GM21381 (cell line): ENCODE data around the gene DRD1.
"Not testable (repeated sequence)": the region's sequence is repeated elsewhere in the genome, so short reads cannot be mapped to it uniquely, and the experiment has no call there.

Experiments
- ATAC-seq: cut with Tn5 transposase; IDR thresholded peaks from one replicate; pipeline ENCODE4 v1.9.1; 2021; ENCODE audit warnings: mild to moderate bottlenecking, moderate library complexity; ENCODE audit not compliant: unreplicated experiment

Gene DRD1

DNA sequence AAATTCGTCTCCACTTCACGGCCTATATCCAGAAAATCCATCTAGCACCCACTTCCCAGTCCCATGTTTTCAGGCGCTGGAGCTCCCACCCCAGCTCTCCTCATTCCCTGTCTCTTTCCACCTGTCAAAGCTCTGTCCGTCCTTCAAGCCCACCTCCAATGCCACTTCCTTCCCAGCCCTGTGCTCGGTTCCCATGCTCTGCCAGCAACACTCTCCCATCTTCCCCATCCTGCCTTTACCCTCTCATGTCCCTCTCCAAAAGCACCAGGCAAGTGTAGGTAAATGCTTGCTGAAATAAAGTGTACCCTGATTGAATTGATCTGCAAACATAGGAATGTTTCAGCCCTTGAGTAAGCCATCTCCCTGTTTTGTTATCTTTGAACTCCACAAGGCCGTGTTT lies 9.2 kb downstream of the DRD1 start:
- no peak for ATAC-seq

DNA sequence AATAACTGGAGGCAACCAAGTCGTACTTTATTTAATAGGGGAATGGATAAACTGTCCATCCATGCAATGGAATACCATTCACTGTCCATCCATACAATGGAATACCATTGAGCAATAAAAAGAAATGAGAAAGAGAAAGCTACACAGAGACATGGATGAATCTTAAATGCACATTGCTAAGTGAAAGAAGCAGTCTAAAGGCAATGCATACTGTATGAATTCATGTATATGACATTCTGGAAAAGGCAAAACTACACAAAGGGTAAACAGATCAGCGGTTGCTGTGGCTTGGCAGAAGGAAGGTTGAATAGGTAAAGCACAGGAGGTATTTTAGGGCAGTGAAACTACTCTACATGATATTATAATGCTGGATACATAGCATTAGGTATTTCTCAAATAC lies 16.2 kb downstream of the DRD1 start:
- ATAC-seq: no peak

DNA sequence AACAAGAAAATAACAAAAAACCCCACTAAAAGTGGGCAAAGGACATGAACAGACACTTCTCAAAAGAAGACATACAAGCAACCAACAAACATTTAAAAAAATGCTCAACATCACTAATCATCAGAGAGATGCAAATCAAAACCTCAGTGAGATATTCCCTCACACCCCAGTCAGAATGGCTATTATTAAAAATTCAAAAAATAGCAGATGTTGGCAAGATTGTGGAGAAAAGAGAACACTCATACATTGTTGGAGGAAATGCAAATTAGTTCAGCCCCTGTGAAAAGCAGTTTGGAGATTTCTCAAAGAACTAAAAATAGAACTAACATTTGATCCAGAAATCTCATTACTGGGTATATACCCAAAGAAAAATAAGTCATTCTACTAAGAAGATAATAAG lies 19.4 kb downstream of the DRD1 start:
- ATAC-seq: not testable (repeated sequence)

DNA sequence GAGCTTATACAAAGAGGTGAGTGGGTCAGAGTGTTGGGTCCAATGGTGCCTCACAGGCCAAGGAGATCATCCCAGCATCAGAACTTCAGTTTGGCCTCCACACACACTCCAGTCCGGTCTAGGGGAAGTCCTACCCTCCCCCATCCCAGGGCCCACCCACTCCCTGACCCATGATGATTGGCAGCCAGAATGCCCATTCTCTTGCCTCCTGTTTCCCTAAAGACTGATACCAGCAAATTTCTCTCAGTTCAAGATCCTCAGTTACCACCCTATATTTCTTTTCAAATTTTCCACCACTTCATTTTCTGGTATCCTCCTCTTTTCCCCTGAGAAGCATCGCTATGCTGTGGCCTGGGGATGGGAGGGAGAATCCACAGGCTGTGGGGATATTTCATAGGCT lies 21.9 kb downstream of the DRD1 start:
- ATAC-seq: no peak

DNA sequence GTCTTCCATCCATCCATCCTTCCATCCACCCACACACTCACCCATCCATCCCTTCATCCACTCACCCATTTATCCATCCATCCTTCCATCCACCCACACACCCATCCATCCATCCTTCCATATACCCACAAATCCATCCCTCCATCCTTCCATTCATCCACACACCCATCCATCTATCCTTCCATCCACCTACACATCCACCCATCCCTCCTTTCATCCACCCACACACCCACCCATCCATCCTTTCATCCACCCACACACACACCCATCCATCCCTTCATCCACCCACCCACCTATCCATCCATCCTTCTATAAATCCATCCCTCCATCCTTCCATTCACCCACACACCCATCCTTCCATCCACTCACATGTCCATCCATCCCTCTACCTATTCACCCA lies 23.6 kb downstream of the DRD1 start:
- ATAC-seq: no peak

DNA sequence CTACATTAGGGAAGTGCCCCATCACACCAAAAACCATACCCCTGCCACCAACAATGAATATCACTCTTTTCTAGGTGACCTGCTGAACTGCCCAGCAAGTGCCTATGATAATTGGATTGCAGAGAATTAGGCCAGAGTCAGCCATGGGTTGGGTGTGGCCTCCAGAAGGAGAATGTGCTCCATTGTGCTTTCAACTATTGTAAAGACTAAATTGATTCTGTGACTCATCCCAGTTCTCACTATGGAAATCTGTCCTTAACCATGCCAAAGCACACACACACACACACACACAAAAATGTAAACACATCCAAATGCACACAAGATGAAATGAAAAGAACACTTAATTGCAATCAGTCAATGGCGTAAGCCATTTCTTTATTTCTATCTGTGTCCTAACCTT lies 25.7 kb downstream of the DRD1 start:
- no peak for ATAC-seq

DNA sequence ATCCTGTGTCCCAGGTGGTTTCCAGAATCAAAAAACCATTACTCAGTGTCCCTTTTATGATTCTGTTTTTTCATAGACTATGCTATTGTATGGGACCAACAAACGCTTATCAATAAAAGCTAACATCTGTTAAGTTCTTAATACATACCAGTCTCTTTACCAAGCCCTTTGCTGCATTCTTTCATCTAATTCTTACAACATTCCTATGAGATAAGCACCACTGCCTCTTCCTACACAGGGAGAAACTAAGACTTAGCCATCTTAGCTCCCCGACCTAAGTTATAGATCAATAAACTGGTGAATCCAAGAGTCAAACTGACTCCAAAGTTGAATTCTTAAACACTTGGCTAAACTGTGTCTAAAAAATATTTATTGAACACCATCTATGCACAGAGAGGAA lies 26.6 kb downstream of the DRD1 start:
- ATAC-seq: no peak

DNA sequence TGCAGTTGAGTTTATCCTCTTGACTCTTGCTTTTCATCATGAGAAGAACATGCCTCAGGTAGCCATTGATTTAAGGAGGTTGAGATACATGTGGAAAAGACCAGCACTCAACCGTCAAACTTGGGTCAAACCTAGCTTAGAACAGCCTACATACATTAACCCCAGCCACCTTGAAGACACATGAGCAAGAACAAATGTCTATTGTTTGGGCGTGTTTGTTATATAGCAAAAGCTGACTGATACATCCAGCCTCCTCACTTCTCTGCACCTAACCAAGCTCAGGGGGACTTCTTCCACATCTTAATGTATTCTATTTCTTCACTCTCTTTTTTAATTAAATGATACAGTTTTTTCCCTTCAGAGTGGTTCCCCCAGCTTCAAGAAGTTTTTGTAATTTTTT lies 28.7 kb downstream of the DRD1 start:
- no peak for ATAC-seq

DNA sequence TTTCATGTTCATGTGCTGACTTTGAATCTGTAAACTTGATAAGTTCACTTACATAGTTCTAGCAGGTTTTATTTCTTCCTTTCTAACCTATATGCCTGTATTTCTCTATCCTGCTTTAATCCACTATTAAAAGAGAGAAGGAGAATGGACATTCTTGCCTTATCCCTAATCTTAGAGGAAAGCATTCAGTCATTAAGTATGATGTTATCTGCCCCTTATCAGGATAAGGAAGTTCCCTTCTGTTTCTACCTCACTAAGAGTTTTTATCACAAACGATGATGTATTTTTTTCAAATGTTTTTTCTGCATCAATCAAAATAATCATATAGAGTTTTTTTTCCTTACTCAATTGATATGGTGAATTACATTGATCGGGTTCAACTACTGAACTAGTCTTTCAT lies 33.1 kb downstream of the DRD1 start:
- ATAC-seq: no peak

DNA sequence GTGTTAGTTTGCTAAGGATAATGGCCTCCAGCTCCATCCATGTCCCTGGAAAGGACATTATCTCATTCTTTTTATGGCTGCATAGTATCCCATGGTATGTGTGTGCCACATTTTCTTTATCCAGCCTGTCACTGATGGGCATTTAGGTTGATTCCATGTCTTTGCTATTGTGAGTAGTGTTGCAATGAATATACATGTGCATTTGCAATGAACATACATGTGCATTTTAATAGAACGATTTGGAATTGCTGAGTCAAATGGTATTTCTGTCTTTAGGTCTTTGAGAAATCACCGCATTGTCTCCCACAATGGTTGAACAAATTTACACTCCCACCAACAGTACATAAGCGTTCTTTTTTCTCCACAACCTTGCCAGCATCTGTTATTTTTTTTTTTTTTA lies 37.7 kb downstream of the DRD1 start:
- ATAC-seq: no peak

DNA sequence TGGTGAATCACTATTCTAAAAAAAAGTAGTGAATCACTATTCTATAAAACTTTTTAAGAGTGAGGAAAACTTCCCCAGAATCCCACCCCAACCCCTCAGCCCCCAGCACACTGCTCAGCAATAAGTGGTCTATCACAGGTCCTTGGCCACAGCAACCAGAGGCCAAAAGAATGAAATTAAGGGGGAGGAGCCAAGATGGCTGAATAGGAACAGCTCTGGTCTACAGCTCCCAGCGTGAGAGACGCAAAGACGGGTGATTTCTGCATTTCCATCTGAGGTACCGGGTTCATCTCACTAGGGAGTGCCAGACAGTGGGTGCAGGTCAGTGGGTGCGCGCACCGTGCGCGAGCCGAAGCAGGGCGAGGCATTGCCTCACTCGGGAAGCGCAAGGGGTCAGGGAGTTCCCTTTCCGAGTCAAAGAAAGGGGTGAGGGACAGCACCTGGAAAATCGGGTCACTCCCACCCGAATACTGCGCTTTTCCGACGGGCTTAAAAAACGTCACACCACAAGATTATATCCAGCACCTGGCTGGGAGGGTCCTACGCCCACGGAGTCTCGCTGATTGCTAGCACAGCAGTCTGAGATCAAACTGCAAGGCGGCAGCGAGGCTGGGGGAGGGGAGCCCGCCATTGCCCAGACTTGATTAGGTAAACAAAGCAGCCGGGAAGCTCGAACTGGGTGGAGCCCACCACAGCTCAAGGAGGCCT lies 46.2 kb downstream of the DRD1 start:
- not testable (repeated sequence) for ATAC-seq

DNA sequence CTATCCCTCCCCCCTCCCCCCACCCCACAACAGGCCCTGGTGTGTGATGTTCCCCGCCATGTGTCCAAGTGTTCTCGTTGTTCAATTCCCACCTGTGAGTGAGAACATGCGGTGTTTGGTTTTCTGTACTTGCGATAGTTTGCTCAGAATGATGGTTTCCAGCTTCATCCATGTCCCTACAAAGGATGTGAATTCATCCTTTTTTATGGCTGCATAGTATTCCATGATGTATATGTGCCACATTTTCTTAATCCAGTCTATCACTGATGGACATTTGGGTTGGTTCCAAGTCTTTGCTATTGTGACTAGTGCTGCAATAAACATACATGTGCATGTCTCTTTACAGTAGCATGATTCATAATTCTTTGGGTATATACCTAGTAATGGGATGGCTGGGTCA lies 48.6 kb downstream of the DRD1 start:
- not testable (repeated sequence) for ATAC-seq

DNA sequence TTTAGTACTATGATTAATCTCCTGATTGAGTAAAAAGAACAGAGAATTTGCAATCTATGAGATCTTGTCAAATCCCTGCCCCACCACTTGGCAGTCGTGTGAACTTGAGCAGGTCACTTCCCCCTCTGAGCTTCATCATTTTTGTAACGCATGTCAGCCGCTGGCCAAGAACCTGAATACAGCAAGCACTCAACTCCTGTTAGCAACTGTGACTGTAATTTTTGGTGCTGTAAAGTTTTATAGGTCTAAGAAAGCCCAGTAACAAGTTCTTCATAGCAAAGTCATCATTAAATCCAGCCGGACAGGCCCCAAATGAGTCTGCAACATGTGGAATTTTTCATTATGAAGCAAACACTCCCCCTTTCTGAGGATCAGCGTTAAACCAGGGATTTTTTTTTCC lies 49.4 kb downstream of the DRD1 start:
- no peak for ATAC-seq

DNA sequence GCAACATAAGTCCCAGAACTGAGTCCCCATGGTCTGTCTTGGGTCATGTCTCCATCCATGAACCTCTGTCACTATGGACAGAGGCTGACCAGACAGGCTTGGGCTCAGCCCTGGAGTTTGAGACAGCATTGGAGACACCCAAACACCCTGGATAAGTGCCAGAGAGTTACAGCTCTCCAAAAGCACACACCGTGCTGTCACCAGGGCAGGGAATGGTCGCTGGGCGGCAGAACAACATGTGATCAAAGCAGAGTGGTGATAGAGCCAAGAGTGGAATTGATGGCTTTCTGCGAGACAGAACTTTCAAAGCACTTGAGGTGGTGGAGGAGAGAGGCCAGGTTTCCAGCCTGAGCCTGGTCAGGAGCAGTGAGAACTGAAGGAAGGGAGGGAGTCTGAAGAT lies 50.1 kb downstream of the DRD1 start:
- ATAC-seq: no peak

DNA sequence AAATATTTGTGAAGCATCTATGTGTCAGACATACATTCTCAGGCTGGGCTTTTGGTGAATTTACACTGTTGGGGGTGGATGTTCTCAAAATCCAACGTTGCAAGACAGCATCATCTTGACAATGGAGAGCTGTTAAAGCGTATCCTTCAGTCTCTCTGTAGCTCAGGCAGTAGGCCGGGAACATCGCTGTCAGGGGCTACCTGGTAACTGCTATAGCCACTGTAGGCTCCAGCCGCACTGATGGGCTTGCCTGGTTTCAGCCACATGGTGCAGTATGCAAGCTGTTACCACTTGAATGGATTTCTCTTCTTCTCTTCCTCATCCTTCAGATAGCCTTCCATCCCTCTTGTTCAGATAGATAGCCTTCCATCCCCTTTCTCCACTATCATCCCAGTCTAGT lies 51.7 kb downstream of the DRD1 start:
- ATAC-seq: no peak

DNA sequence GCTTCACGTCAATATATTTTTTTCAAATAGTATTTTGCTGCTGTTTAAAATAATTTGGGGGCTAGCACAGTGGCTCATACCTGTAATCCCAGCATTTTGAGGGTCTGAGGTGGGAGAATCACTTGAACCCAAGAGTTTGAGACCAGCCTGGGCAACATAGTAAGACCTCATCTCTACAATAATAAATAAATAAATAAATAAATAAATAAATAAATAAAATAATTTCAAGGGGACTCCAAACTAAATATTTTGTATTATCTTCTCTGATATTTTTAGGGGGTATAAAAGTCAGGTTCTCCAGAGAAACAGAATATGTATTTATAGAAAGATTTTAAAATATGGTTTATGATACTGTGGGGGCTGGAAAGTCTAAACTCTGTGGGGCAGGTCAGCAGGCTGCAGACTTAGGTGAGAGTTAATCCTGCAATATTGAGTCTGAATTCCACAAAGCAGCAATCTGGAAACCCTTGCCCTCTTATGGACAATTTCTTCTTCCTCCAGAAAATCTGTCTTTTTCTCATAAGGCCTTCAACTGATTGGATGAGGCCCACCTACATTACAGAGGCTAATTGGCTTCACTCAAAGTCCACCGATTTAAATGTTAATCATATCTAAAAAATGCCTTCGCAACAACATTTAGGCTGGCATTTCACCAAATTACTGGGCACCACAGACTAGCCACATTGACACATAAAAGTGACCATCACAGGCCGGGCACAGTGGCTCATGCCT lies 53.5 kb downstream of the DRD1 start:
- ATAC-seq: no peak
